ENCODE data around the gene SAMD11. TPM values are rescaled to one million over a fixed set of nuclear protein-coding genes. Genes with fewer than 3 reads are reported as not detected.
"Not testable (repeated sequence)": the region's sequence is repeated elsewhere in the genome, so short reads cannot be mapped to it uniquely, and the experiment has no call there.

Gene SAMD11
- total RNA-seq: not detected

GRCh38 chr1:923131-923990, at the start of gene SAMD11:
Gene SAMD11, plus strand, starts transcription at chr1:923923. Its CDS starts 509 bp downstream, at chr1:924432.
- H3K4me3 ChIP-seq (ENCODE audit: low read length): no peak within 1 kb of the TSS
- H3K27me3 ChIP-seq (ENCODE audit: insufficient read depth, low read length): peaks cover 49% of the 10 kb centered on the region
- H3K9me3 ChIP-seq (ENCODE audit: low read depth, low read length): no peaks in the 10 kb centered on the region
- H3K4me1 ChIP-seq (ENCODE audit: insufficient read depth, low read length): peaks cover 22% of the 10 kb centered on the region

- not testable (repeated sequence) for H3K27me3 ChIP-seq (ENCODE audit: insufficient read depth, low read length); H3K4me3 ChIP-seq (ENCODE audit: low read length); H3K4me1 ChIP-seq (ENCODE audit: insufficient read depth, low read length); H3K9me3 ChIP-seq (ENCODE audit: low read depth, low read length)
Measured at GRCh38 chr1:876428-877208, 47.1 kb upstream of the SAMD11 start.

- H3K9me3 ChIP-seq (ENCODE audit: low read depth, low read length); H3K4me1 ChIP-seq (ENCODE audit: insufficient read depth, low read length); H3K4me3 ChIP-seq (ENCODE audit: low read length); H3K27me3 ChIP-seq (ENCODE audit: insufficient read depth, low read length): not testable (repeated sequence)
Measured at GRCh38 chr1:877209-877986, 46.3 kb upstream of the SAMD11 start.

- not testable (repeated sequence) for H3K27me3 ChIP-seq (ENCODE audit: insufficient read depth, low read length); H3K9me3 ChIP-seq (ENCODE audit: low read depth, low read length); H3K4me3 ChIP-seq (ENCODE audit: low read length); H3K4me1 ChIP-seq (ENCODE audit: insufficient read depth, low read length)
Measured at GRCh38 chr1:880511-880910, 43.2 kb upstream of the SAMD11 start.

GRCh38 chr1:880915-881314, 42.8 kb upstream of the SAMD11 start:
- H3K4me3 ChIP-seq (ENCODE audit: low read length); H3K27me3 ChIP-seq (ENCODE audit: insufficient read depth, low read length); H3K4me1 ChIP-seq (ENCODE audit: insufficient read depth, low read length); H3K9me3 ChIP-seq (ENCODE audit: low read depth, low read length): not testable (repeated sequence)

GRCh38 chr1:886311-886710, 37.4 kb upstream of the SAMD11 start:
- H3K4me3 ChIP-seq (ENCODE audit: low read length): no peak overlapping the region
- H3K9me3 ChIP-seq (ENCODE audit: low read depth, low read length): no peaks in the 10 kb centered on the region
- peaks cover 2% of the 10 kb centered on the region for H3K27me3 ChIP-seq (ENCODE audit: insufficient read depth, low read length)
- no peaks in the 10 kb centered on the region for H3K4me1 ChIP-seq (ENCODE audit: insufficient read depth, low read length)

- Histone ChIP-seq H3K27me3 (ENCODE audit: insufficient read depth, low read length) (peaks cover 2% of the 10 kb centered on the region), H3K9me3 (ENCODE audit: low read depth, low read length) (no peaks in the 10 kb centered on the region), H3K4me1 (ENCODE audit: insufficient read depth, low read length) (no peaks in the 10 kb centered on the region), H3K4me3 (ENCODE audit: low read length) (no peak overlapping the region)
Measured at GRCh38 chr1:886760-887159, 37.0 kb upstream of the SAMD11 start.

GRCh38 chr1:888297-888696, 35.4 kb upstream of the SAMD11 start:
- Histone ChIP-seq H3K27me3 (ENCODE audit: insufficient read depth, low read length) (peaks cover 2% of the 10 kb centered on the region), H3K4me1 (ENCODE audit: insufficient read depth, low read length) (no peaks in the 10 kb centered on the region), H3K9me3 (ENCODE audit: low read depth, low read length) (no peaks in the 10 kb centered on the region), H3K4me3 (ENCODE audit: low read length) (no peak overlapping the region)

- not testable (repeated sequence) for H3K4me3 ChIP-seq (ENCODE audit: low read length); H3K27me3 ChIP-seq (ENCODE audit: insufficient read depth, low read length); H3K4me1 ChIP-seq (ENCODE audit: insufficient read depth, low read length); H3K9me3 ChIP-seq (ENCODE audit: low read depth, low read length)
Measured at GRCh38 chr1:889774-890173, 33.9 kb upstream of the SAMD11 start.

GRCh38 chr1:890234-890633, 33.5 kb upstream of the SAMD11 start:
- not testable (repeated sequence) for H3K4me1 ChIP-seq (ENCODE audit: insufficient read depth, low read length); H3K4me3 ChIP-seq (ENCODE audit: low read length); H3K9me3 ChIP-seq (ENCODE audit: low read depth, low read length); H3K27me3 ChIP-seq (ENCODE audit: insufficient read depth, low read length)

GRCh38 chr1:890661-891060, 33.1 kb upstream of the SAMD11 start:
- no peak overlapping the region for H3K4me3 ChIP-seq (ENCODE audit: low read length)
- H3K4me1 ChIP-seq (ENCODE audit: insufficient read depth, low read length): no peaks in the 10 kb centered on the region
- H3K9me3 ChIP-seq (ENCODE audit: low read depth, low read length): no peaks in the 10 kb centered on the region
- peaks cover 2% of the 10 kb centered on the region for H3K27me3 ChIP-seq (ENCODE audit: insufficient read depth, low read length)

- Histone ChIP-seq H3K27me3 (ENCODE audit: insufficient read depth, low read length) (peaks cover 13% of the 10 kb centered on the region), H3K4me1 (ENCODE audit: insufficient read depth, low read length) (peaks cover 11% of the 10 kb centered on the region), H3K9me3 (ENCODE audit: low read depth, low read length) (no peaks in the 10 kb centered on the region), H3K4me3 (ENCODE audit: low read length) (no peak overlapping the region)
Measured at GRCh38 chr1:897226-897625, 26.5 kb upstream of the SAMD11 start.

GRCh38 chr1:897951-898350, 25.8 kb upstream of the SAMD11 start:
- Histone ChIP-seq H3K27me3 (ENCODE audit: insufficient read depth, low read length) (peaks cover 13% of the 10 kb centered on the region), H3K4me1 (ENCODE audit: insufficient read depth, low read length) (peaks cover 11% of the 10 kb centered on the region)
- not testable (repeated sequence) for H3K9me3 ChIP-seq (ENCODE audit: low read depth, low read length); H3K4me3 ChIP-seq (ENCODE audit: low read length)

GRCh38 chr1:899636-900317, 23.9 kb upstream of the SAMD11 start:
- peaks cover 13% of the 10 kb centered on the region for H3K27me3 ChIP-seq (ENCODE audit: insufficient read depth, low read length)
- H3K9me3 ChIP-seq (ENCODE audit: low read depth, low read length): no peaks in the 10 kb centered on the region
- peaks cover 14% of the 10 kb centered on the region for H3K4me1 ChIP-seq (ENCODE audit: insufficient read depth, low read length)
- H3K4me3 ChIP-seq (ENCODE audit: low read length): no peak overlapping the region
